SK-MEL-5 (cell line): Measurements from ENCODE around the gene HOXD3. TPM values are rescaled to one million over a fixed set of nuclear protein-coding genes. Genes with fewer than 3 reads are reported as not detected.

ENCODE experiments used
- DNase-seq: peaks from one replicate; pipeline ENCODE4 v3.0.0-alpha.2; 2016; ENCODE audit warnings: low read depth, low spot score
- in situ Hi-C: cut with HindIII; loops from 2 replicates; pipeline ENCODE4 v1.10.0; 2016; ENCODE audit warnings: low sequenced_read_pairs, high pct_unique_total_duplicates, low pct_unique_long_range_greater_than_20kb
- total RNA-seq: library from RNA; depleted of rRNA; stranded (reverse); fragments of >200 nt; shearing (Covaris generic); gene quantifications from 2 replicates; pipeline ENCODE4 v1.2.3, GENCODE V29; 2014

HOXD3 gene
- total RNA-seq, 1 experiment from 2014 or later, result 4.9 TPM

DNA sequence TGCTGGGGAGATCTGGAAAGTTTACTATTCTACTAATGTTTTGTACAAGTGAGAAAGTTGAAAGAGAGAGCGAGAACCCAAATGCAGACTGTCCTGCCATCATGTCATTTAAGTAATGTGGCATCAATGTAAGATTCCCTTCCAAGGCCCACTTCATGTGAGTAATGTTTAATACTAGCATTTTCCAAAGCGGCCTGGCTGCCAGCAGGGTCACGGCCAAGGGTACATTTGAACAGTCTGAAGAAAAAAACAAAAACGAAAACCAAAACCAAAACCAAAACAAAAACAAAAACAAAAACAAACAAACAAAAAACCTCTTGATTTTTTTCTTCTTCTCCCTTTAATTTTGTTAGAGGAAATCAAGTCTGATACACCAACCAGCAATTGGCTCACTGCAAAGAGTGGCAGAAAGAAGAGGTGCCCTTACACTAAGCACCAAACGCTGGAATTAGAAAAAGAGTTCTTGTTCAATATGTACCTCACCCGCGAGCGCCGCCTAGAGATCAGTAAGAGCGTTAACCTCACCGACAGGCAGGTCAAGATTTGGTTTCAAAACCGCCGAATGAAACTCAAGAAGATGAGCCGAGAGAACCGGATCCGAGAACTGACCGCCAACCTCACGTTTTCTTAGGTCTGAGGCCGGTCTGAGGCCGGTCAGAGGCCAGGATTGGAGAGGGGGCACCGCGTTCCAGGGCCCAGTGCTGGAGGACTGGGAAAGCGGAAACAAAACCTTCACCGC is 38.3 kb upstream of the HOXD3 start:
- DNase-seq, result peak; percentile 81
- in situ Hi-C loops, result no loop called here

- in situ Hi-C loops, result no loop called here
- DNase-seq, result no peak
Observed at GRCh38 chr2:176120364-176121189, 36.5 kb upstream of the HOXD3 start.

- DNase-seq, result no peak
- in situ Hi-C loops, result no loop called here
Observed at GRCh38 chr2:176121190-176122051, 35.7 kb upstream of the HOXD3 start.

DNA sequence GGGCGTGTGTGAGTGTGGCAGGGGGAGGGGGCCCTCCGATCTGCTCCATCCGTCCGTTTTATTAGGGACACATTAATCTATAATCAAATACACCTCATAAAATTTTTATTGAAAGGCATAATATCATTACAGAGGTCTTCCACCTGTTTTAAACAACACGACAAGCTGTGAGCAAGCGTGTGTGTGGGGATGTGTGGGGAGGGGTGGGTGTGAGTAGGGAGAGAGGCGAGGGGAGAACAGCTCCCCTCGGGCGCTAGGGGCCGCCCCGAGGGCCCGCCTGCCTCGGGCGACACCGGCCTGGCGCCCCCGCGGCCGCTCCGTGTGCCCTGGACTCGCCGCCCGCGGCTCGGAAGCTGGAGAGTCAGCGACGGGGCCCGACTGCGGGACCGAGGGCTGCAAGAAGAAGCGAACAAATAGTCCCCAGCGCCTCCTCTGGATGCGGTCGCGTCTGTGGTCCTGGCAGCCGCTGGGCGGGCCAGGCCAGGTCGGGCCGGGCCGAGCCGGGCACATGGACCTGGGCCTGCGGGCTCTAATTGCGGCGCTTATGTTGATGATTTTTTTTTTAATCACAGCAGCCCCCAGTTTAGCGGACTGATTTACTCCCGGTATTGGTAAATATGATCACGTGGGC is 34.9 kb upstream of the HOXD3 start:
- DNase-seq, result peak; percentile 9
- in situ Hi-C loops, result no loop called here

GRCh38 chr2:176122683-176123410 is 34.3 kb upstream of the HOXD3 start, which contains the start of gene HOXD9:
HOXD9 (plus strand) TSS chr2:176122719; CDS start chr2:176122769, 50 bp downstream.
- in situ Hi-C loops, result no loop called here
- DNase-seq, result no peak

GRCh38 chr2:176123411-176124109 is 33.5 kb upstream of the HOXD3 start:
- no peak for DNase-seq
- in situ Hi-C loops, result no loop called here

DNA sequence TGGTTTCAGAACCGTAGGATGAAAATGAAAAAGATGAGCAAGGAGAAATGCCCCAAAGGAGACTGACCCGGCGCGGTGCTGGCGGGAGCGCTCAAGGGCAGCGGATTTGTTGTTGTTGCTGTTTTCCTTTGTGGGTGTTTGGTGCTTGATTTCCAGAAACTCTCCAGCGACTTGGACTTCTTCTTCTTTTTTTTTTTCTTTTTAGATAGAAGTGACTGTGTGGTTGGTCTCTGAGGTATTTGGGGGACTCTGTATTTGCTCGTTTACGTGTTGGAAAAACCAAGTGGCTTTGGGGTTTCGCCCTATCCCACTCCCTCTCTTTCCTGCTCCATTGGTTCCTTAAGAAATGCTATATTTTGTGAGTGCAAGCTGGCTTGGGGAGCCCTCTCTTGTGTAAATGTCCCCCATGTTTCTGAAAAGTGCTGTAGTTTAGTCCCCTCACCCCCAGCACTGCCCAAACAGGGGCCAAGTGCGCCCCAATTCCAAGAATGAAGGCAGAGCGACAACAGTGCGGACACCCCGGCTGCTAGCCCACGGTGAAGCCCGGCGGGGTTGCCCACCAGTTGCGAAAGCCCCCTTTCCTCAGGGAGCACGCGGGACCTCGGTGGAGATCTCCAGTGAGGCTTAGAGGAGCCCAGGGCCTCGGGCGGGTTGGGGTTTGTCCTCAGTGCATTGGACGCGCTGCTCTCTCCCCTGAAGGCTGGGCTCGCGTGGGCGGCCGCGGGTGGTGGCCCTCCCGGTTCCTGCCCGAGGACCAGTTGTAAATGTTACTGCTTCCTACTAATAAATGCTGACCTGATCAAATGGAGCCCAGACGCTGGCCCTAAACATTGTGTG is 32.8 kb upstream of the HOXD3 start:
- in situ Hi-C loops, result no loop called here

DNA sequence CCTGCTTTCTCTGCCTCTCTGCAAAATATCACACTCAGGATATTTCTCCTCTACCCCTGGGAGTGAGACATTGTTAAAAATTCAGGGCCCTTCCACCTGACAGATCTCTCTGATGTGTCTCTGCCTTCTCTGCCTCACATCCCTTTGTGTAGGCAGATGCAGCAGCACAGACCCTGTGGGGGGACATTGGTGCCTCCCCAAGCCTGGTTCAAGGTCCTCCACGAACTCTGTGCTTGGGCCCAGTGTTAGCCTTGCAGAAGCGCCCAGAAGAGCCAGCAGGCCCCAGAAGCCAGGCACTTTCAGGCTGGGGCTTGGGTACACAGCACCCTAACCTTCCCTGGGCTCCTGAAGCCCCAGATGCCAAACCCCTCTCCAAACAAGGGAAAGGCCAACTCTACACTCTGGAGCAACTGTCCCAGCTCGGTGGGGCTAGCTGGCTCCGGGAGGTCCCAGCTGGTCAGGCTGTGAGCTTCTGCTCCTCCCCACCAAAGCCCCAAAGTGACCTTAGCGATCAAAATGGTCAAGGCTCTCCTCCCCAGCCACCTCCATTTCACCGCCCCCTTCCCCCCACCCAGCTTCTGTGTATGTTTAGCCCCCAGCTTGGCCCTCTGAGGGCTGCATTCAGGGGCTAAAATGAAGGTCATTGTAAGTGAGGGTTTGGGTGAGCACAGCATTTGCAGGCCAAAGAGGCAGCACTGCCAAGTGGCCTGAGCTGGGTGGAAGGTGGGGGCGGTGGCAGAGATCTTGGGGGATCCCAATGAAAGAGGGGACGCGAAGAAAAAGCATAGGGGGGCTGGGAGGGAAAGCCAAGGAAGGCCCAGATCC is 31.9 kb upstream of the HOXD3 start:
- in situ Hi-C loops, result no loop called here
- DNase-seq, result no peak

More for the DNA sequence above, 32.8 kb upstream of the HOXD3 start:
- DNase-seq, result no peak

DNA sequence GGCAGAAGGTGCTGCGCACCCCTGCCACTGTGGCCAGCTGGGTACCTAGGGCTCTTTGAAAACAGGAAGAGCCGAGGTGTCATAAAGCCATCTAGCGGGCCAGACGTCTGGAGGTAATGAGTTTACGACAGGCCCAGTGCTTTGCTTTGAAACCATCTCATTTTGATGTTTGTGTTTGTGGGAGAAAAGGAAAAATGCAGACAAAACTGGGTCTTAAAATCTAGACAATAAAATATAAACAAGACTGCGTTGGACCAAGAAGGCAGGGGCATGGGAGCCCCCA is 31.4 kb upstream of the HOXD3 start:
- no peak for DNase-seq
- in situ Hi-C loops, result no loop called here

DNA sequence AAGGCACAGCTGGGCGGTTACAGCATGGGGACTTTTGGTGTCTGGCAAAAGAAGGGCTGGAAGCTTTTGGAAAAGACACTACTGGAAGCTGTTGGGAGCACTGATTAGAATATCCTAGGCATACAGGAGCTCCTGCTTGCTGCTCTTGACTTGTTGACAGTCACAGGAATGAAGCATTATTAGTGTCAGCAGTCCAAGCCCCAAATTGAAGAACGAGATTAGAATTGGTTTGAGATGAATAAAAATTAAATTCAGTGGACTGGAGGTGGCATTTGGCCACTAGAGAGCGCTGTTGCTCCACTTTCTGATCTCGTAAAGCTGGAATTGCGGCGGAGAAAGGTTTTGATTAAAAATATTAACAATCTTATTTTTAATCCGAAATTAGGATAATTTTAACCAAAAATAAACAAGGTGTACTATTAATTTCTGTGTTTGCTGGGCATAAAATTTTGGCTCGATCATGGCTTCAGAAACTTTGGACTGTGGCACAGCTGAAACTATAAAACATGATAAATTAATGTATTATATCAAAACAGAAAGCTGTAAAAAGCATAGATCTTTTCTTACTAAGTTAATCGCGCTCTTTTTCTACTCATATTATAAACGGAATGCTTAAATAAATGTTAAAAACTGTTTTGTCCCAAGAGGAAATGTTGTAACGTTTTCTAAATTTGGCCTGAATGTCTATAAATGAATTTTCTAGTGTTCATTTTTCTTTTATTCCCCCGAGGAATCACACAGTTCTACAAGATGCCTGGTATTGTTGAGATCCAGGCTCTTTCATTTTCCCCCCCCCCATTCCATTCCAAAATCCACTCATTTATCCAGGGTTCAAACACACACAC is 30.0 kb upstream of the HOXD3 start:
- in situ Hi-C loops, result no loop called here

DNA sequence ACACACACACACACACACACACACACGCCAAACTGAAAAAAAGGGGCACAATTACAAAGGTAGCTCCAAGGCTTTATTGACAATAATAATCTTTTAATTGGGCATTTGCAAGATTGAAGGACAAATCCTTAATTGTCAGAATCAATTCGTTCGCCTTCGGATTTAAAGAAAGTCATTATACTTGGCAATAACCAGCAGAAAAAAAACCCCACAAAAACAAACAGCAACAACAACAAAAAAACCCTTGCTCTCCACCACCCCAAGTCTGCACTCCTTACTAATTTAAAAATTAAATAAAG is 29.4 kb upstream of the HOXD3 start:
- DNase-seq, result no peak
- in situ Hi-C loops, result no loop called here

More for the DNA sequence above, 30.0 kb upstream of the HOXD3 start:
- peak; percentile 62 for DNase-seq

DNA sequence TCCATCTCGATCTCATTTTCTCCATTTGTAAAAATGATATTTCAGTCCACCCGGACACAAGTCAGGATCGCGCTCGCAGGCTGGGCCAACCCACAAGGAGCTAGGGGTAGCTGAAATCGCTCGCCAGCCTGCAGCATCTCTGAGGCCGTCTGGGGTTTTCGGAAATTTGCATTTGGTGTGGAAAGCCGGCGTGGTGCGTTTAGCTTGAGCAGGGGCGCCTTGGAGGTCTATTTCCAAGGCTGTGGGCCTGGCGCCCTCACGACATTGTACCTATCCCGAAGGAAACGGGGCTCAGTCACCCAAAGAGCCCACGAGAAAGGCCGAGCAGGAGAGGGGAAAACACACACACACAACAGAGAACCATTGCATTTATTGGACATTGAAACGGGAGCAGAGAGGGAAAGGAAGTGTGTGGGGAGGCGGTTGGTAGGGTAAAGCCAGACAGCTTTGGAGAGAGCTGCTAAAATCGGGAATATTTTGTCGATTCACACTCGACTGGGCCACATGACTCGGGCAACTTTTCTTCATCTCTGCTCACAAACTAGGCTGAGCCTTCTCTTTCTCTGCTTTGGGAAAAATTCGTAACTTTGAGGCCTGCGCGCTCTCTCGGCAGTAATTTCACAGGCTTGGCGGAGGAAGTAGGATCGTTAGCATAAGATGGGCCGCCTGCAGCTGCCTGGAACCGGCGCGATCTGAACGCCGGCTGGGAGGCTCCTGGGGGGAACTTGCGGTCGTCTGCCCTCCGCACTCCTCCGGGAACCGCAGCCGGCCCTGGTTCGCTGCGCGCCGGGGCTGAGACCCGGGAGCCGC is 28.7 kb upstream of the HOXD3 start:
- in situ Hi-C loops, result no loop called here
- no peak for DNase-seq

GRCh38 chr2:176128982-176129796 is 27.9 kb upstream of the HOXD3 start, which contains the start of gene HOXD8:
HOXD8 (plus strand) TSS chr2:176129705; CDS start chr2:176130367, 662 bp downstream.
- peak; percentile 71 for DNase-seq
- in situ Hi-C loops, result no loop called here
